H9 (cell line): ENCODE data around the gene ZDHHC19. TPM values are rescaled to one million over a fixed set of nuclear protein-coding genes. Genes with fewer than 3 reads are reported as not detected.

Experiments used
- DNase-seq: peaks from one replicate; pipeline ENCODE4 v3.0.0-alpha.2; 2017
- H2AFZ ChIP-seq: one replicate; pipeline ENCODE4 v1.6.1; 2013; ENCODE audit warnings: mild to moderate bottlenecking, low read length, control low read depth, moderate library complexity
- H2AK5ac ChIP-seq: 2 replicates; pipeline ENCODE4 v1.6.1; 2013; ENCODE audit warnings: low read length, control low read depth, mixed read lengths; ENCODE audit not compliant: insufficient read length
- H2BK120ac ChIP-seq: one replicate; pipeline ENCODE4 v1.6.1; 2013; ENCODE audit warnings: low read depth, mild to moderate bottlenecking, low read length, control low read depth, inconsistent platforms; ENCODE audit not compliant: poor library complexity, severe bottlenecking
- H2BK12ac ChIP-seq: 2 replicates; pipeline ENCODE4 v1.6.1; 2013; ENCODE audit warnings: low read length, control low read depth, mixed read lengths, low read depth; ENCODE audit not compliant: insufficient read length
- H2BK15ac ChIP-seq: 2 replicates; pipeline ENCODE4 v1.6.1; 2013; ENCODE audit warnings: low read depth, low read length, control low read depth
- H2BK20ac ChIP-seq: one replicate; pipeline ENCODE4 v1.6.1; 2013; ENCODE audit warnings: low read depth, mild to moderate bottlenecking, low read length, control low read depth, inconsistent platforms; ENCODE audit not compliant: poor library complexity, severe bottlenecking
- H2BK5ac ChIP-seq: 2 replicates; pipeline ENCODE4 v1.6.1; 2013; ENCODE audit warnings: low read length, control low read depth, mixed read lengths; ENCODE audit not compliant: insufficient read length
- H3K14ac ChIP-seq: 2 replicates; pipeline ENCODE4 v1.6.1; 2013; ENCODE audit warnings: low read length, control low read depth; ENCODE audit not compliant: insufficient read depth
- H3K18ac ChIP-seq: 2 replicates; pipeline ENCODE4 v1.6.1; 2013; ENCODE audit warnings: low read depth, mild to moderate bottlenecking, mixed read lengths, low read length, control low read depth; ENCODE audit not compliant: insufficient read length
- H3K23ac ChIP-seq: 2 replicates; pipeline ENCODE4 v1.6.1; 2013; ENCODE audit warnings: low read length, control low read depth, mixed read lengths, low read depth; ENCODE audit not compliant: insufficient read length
- H3K23me2 ChIP-seq: 2 replicates; pipeline ENCODE4 v1.6.1; 2013; ENCODE audit warnings: low read depth, mild to moderate bottlenecking, mixed read lengths, low read length, control low read depth; ENCODE audit not compliant: insufficient read length, poor library complexity, severe bottlenecking
- H3K27ac ChIP-seq: 2 replicates; pipeline ENCODE4 v1.5.1; 2013; ENCODE audit warnings: low read length, control low read depth, mixed read lengths, low read depth; ENCODE audit not compliant: insufficient read length
- H3K27me3 ChIP-seq: 2 replicates; pipeline ENCODE4 v1.6.1; 2013; ENCODE audit warnings: low read length, control low read depth, inconsistent platforms; ENCODE audit not compliant: insufficient read depth
- H3K4ac ChIP-seq: 2 replicates; pipeline ENCODE4 v1.6.1; 2013; ENCODE audit warnings: low read depth, mild to moderate bottlenecking, control low read depth, inconsistent platforms, low read length, moderate library complexity
- H3K4me1 ChIP-seq: 2 replicates; pipeline ENCODE4 v1.6.1; 2013; ENCODE audit warnings: low read length, control low read depth, inconsistent platforms; ENCODE audit not compliant: insufficient read depth
- H3K4me2 ChIP-seq: 2 replicates; pipeline ENCODE4 v1.6.1; 2013; ENCODE audit warnings: low read length, control low read depth, mixed read lengths; ENCODE audit not compliant: insufficient read length, insufficient read depth
- H3K56ac ChIP-seq: 2 replicates; pipeline ENCODE4 v1.6.1; 2013; ENCODE audit warnings: low read depth, mild to moderate bottlenecking, mixed read lengths, low read length, control low read depth; ENCODE audit not compliant: insufficient read length
- H3K79me1 ChIP-seq: 2 replicates; pipeline ENCODE4 v1.6.1; 2013; ENCODE audit warnings: low read depth, mild to moderate bottlenecking, moderate library complexity, low read length, control low read depth, inconsistent platforms; ENCODE audit not compliant: insufficient read depth, poor library complexity, severe bottlenecking
- H3K79me2 ChIP-seq: 2 replicates; pipeline ENCODE4 v1.6.1; 2013; ENCODE audit warnings: low read length, control low read depth, inconsistent platforms; ENCODE audit not compliant: insufficient read depth
- H3K9ac ChIP-seq: 2 replicates; pipeline ENCODE4 v1.6.1; 2013; ENCODE audit warnings: low read length, control low read depth, mixed read lengths; ENCODE audit not compliant: insufficient read length; ENCODE audit errors: extremely low read depth
- H3K9me3 ChIP-seq: one replicate; pipeline ENCODE4 v1.6.1; 2013; ENCODE audit warnings: low read depth, low read length, inconsistent platforms; ENCODE audit not compliant: control insufficient read depth
- H3T11ph ChIP-seq: one replicate; pipeline ENCODE4 v1.6.1; 2013; ENCODE audit warnings: mild to moderate bottlenecking, low read length, control low read depth, inconsistent platforms
- H4K20me1 ChIP-seq: one replicate; pipeline ENCODE4 v1.6.1; 2013; ENCODE audit not compliant: control insufficient read depth, insufficient read length, insufficient read depth
- H4K5ac ChIP-seq: 2 replicates; pipeline ENCODE4 v1.6.1; 2013; ENCODE audit warnings: low read depth, mild to moderate bottlenecking, mixed read lengths, low read length, control low read depth; ENCODE audit not compliant: insufficient read length
- H4K8ac ChIP-seq: replicated peaks from 2 replicates; pipeline ENCODE4 v1.6.1; 2013; ENCODE audit warnings: low read length, control low read depth, mixed read lengths, low read depth; ENCODE audit not compliant: insufficient read length
- H4K91ac ChIP-seq: 2 replicates; pipeline ENCODE4 v1.6.1; 2013; ENCODE audit warnings: low read depth, mild to moderate bottlenecking, moderate library complexity, mixed read lengths, low read length, control low read depth; ENCODE audit not compliant: insufficient read length
- H3K27ac Mint-ChIP-seq, 3 experiments: 2 replicates in 2 of 3; 3 replicates in 1 of 3; pipeline ENCODE4 v1.8.0; 2020 to 2021; ENCODE audit warnings: mixed read lengths in 3 of 3, mild to moderate bottlenecking in 1 of 3, moderate library complexity in 1 of 3
- H3K27me3 Mint-ChIP-seq: 2 replicates; pipeline ENCODE4 v1.8.0; 2021; ENCODE audit warnings: low read depth, mild to moderate bottlenecking, moderate library complexity, mixed read lengths
- H3K36me3 Mint-ChIP-seq, 3 experiments: 2 replicates in 2 of 3; 3 replicates in 1 of 3; pipeline ENCODE4 v1.8.0; 2020 to 2021; ENCODE audit warnings: low read depth in 3 of 3, mixed read lengths in 3 of 3; ENCODE audit not compliant: insufficient read depth in 1 of 3
- H3K4me1 Mint-ChIP-seq, 2 experiments: 2 replicates each; pipeline ENCODE4 v1.8.0; 2020; ENCODE audit warnings: mixed read lengths in 2 of 2
- H3K4me3 Mint-ChIP-seq, 2 experiments: 2 replicates in 1 of 2; 3 replicates in 1 of 2; pipeline ENCODE4 v1.8.0; 2020 to 2021; ENCODE audit warnings: mild to moderate bottlenecking in 2 of 2, mixed read lengths in 2 of 2, moderate library complexity in 1 of 2
- H3K9me3 Mint-ChIP-seq, 2 experiments: 2 replicates in 1 of 2; 3 replicates in 1 of 2; pipeline ENCODE4 v1.8.0; 2020; ENCODE audit warnings: mild to moderate bottlenecking in 2 of 2, mixed read lengths in 2 of 2, moderate library complexity in 1 of 2
- WGBS: extraction: QIAGEN DNeasy Blood & Tissue Kit; methylation state at CpG from one replicate; pipeline ENCODE4 v1.1.7; 2013; ENCODE audit warnings: missing lambda C conversion rate, low lambda C conversion rate, mixed read lengths; ENCODE audit not compliant: insufficient read length; ENCODE audit errors: extremely low coverage; 5-methylcytosine and 5-hydroxymethylcytosine counted together
- total RNA-seq: library from RNA; stranded (reverse); gene quantifications from 2 replicates; pipeline ENCODE4 v1.2.1, GENCODE V29; 2021
- TF ChIP-seq, protein P1 (sequence below): fragments of 200-600 bp; sonication (generic); conservative IDR thresholded peaks from 3 replicates; pipeline ENCODE4 v1.8.0; 2021; ENCODE audit warnings: antibody characterized with exemption, mild to moderate bottlenecking

ZDHHC19 gene
- total RNA-seq, 1 experiment from 2014 or later, result 2.2 TPM

DNA sequence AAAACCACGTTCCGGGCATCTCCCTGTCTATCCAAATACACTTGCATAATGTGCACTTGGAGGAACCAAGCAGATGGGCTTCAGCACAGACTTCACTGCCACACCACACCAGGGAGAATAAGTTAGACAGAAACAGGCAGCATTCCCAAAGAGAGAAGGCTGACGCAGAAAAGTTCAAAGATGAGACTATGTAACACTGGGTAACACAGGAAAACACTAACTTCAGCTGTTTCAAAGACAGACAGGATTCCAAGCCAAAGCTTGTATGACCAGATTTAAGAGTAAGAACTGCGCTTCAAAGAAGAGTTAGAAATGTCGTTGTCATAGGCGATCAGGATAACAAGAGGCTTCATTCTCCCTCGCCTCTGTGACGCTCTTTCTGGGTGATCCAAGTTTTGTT lies 25.0 kb upstream of the ZDHHC19 start:
- H3K36me3 Mint-ChIP-seq, result peaks cover 3 to 30% (median 7%) of the 10 kb centered on the region in 3 experiments; a peak in 5 of 7 replicates
- Histone ChIP-seq H3K27ac (no peak overlapping the region), H2BK5ac (no peak overlapping the region), H3K9ac (no peak overlapping the region), H3K14ac (no peak overlapping the region), H2BK20ac (no peak overlapping the region), H3K79me1 (no peaks in the 10 kb centered on the region), H3K23ac (no peak overlapping the region), H3K4ac (no peak overlapping the region), H3K56ac (no peak overlapping the region), H3K27me3 (no peaks in the 10 kb centered on the region), H4K20me1 (peaks cover 2% of the 10 kb centered on the region), H3K23me2 (no peaks in the 10 kb centered on the region), H4K91ac (no peak overlapping the region), H2BK120ac (no peak overlapping the region), H3K9me3 (no peaks in the 10 kb centered on the region), H3K18ac (no peak overlapping the region), H3K4me2 (no peak overlapping the region), H4K5ac (no peak overlapping the region), H3T11ph (no peak overlapping the region), H2BK15ac (no peak overlapping the region), H2AFZ (no peak overlapping the region), H3K4me1 (no peaks in the 10 kb centered on the region), H3K79me2 (no peaks in the 10 kb centered on the region), H2AK5ac (no peak overlapping the region), H2BK12ac (no peak overlapping the region), H4K8ac (no peak overlapping the region)
- WGBS, result no CpG with 5 or more reads among the region's 8 CpGs
- H3K4me3 Mint-ChIP-seq, result no peak overlapping the region
- no peaks in the 10 kb centered on the region for H3K9me3 Mint-ChIP-seq
- H3K4me1 Mint-ChIP-seq, result peaks cover 0 to 8% of the 10 kb centered on the region in 2 experiments; a peak in 2 of 4 replicates
- H3K27ac Mint-ChIP-seq, result no peak overlapping the region
- no peak for DNase-seq
- H3K27me3 Mint-ChIP-seq, result no peaks in the 10 kb centered on the region
- TF ChIP-seq, protein P1, sequence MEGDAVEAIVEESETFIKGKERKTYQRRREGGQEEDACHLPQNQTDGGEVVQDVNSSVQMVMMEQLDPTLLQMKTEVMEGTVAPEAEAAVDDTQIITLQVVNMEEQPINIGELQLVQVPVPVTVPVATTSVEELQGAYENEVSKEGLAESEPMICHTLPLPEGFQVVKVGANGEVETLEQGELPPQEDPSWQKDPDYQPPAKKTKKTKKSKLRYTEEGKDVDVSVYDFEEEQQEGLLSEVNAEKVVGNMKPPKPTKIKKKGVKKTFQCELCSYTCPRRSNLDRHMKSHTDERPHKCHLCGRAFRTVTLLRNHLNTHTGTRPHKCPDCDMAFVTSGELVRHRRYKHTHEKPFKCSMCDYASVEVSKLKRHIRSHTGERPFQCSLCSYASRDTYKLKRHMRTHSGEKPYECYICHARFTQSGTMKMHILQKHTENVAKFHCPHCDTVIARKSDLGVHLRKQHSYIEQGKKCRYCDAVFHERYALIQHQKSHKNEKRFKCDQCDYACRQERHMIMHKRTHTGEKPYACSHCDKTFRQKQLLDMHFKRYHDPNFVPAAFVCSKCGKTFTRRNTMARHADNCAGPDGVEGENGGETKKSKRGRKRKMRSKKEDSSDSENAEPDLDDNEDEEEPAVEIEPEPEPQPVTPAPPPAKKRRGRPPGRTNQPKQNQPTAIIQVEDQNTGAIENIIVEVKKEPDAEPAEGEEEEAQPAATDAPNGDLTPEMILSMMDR, result no peak
